Memory B cell (primary cell): Measurements from ENCODE around the gene GARS1.

Experiments used
- ATAC-seq: fragments of 150-1000 bp; cut with Tn5 transposase; 2 replicates; pipeline ENCODE4 v1.10.0; 2021; ENCODE audit warnings: low read depth, mild to moderate bottlenecking, moderate library complexity
- DNase-seq, 2 donors: peaks; one replicate each; pipeline ENCODE4 v3.0.0; 2022; ENCODE audit warnings: low spot score in 2 of 2
- H3K27ac Mint-ChIP-seq: one replicate; pipeline ENCODE4 v1.8.0; 2022; ENCODE audit warnings: mild to moderate bottlenecking, moderate library complexity, mixed read lengths
- H3K27me3 Mint-ChIP-seq: one replicate; pipeline ENCODE4 v1.8.0; 2022; ENCODE audit warnings: mixed read lengths
- H3K36me3 Mint-ChIP-seq: one replicate; pipeline ENCODE4 v1.8.0; 2022; ENCODE audit warnings: mild to moderate bottlenecking, mixed read lengths
- H3K4me1 Mint-ChIP-seq: one replicate; pipeline ENCODE4 v1.8.0; 2022; ENCODE audit warnings: mixed read lengths
- H3K4me3 Mint-ChIP-seq: one replicate; pipeline ENCODE4 v1.8.0; 2022; ENCODE audit warnings: mild to moderate bottlenecking, moderate library complexity, mixed read lengths
- H3K9me3 Mint-ChIP-seq: one replicate; pipeline ENCODE4 v1.8.0; 2022; ENCODE audit warnings: mixed read lengths

The GARS1 gene

DNA sequence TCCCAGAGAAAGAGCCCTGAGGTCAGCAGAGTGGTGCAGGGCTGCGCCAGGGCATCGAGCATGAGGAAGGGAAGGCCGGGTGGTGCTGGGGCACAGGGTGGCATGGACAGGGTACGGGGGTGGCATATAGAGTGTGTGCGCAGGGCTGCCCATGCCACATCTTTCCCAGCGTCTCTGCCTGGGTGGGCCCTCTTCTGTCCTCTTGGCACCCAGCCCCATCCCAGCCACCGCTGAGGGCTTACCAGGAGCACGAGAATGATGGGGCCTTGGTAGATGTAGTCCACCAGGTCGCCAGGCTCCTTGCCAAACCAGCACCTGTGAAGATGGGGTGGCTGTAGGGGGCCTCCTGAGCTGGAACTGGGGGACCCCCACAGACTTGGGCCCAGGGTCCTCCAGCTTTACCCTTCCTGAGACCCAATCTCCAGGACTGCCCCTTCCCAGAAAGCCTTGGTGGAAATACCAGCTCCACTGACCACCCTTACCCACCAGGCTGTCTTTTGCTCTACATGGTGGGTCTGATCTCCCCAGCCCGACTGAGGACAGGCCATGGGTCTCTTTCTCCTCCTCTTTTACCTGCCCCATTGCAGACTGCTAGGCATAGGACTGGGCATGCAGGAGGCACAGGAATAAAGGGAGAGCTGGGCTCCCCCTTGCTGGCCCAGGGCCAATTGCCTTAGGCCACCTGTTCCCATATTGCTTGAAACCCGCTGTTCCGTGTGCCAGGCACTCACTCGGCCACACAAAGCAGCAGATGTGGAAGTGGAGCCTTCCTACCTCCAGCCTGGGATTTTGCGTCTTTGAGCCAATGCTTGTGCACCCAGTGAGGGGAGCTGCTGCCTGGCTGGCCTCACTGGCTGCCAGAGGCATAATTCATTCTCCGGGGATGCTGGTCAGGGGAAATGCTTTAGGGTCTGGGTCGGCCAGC is 65.9 kb downstream of the GARS1 start:
- Mint-ChIP-seq H3K9me3 (no peaks in the 10 kb centered on the region), H3K4me1 (no peaks in the 10 kb centered on the region), H3K36me3 (no peaks in the 10 kb centered on the region), H3K27me3 (peaks cover 4% of the 10 kb centered on the region), H3K4me3 (no peak overlapping the region), H3K27ac (no peak overlapping the region)
- ATAC-seq (no peak), DNase-seq (no peak)

DNA sequence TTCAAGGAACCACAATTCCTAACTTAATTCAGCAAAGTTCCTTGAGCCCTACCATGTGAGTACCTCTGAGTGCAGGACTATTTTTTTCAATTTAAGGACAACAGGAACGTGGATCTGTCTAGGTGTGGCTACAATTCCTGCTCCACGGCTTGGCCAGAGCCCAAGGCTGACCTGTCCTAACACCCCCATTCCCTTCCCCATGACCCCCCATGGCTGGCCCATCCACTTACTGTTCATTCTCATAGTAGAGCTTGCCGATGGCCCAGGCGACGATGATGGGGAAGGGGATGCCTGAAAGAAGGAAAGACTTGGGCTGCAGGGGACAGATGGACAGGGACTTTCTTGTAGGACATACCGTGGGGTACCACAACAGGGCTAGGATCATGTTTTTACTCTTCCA is 67.2 kb downstream of the GARS1 start:
- DNase-seq (no peak), ATAC-seq (no peak)
- no peaks in the 10 kb centered on the region for H3K36me3 Mint-ChIP-seq
- peaks cover 4% of the 10 kb centered on the region for H3K27me3 Mint-ChIP-seq
- no peaks in the 10 kb centered on the region for H3K9me3 Mint-ChIP-seq
- no peaks in the 10 kb centered on the region for H3K4me1 Mint-ChIP-seq
- no peak overlapping the region for H3K4me3 Mint-ChIP-seq
- no peak overlapping the region for H3K27ac Mint-ChIP-seq

DNA sequence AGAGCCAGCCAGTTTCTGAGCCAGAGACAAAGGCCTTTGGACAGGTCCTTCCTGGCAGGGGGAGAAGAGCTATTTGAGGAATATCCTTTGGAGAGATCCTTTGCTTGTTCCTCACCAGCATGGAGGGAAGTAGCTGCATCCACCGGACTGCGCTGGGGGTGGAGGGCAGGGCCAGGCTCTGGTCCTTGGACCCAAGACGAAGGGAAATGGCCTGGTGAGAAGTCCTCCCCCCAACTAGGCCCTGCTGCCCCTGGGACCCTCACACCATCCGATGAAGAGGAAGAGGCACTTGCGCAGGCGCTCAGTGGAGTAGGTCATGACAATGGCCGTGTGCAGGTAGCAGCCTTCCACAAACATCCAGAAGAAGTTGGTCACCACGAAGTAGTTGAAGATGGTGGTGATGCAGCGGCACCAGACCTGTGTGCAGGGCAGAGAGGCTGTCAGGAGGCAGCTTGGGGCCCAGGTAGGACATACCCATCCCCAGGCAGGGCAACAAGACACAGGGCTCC is 67.8 kb downstream of the GARS1 start:
- peaks cover 4% of the 10 kb centered on the region for H3K27me3 Mint-ChIP-seq
- H3K9me3 Mint-ChIP-seq, result no peaks in the 10 kb centered on the region
- ATAC-seq (no peak), DNase-seq (no peak)
- no peak overlapping the region for H3K27ac Mint-ChIP-seq
- H3K36me3 Mint-ChIP-seq, result no peaks in the 10 kb centered on the region
- no peaks in the 10 kb centered on the region for H3K4me1 Mint-ChIP-seq
- H3K4me3 Mint-ChIP-seq, result no peak overlapping the region

DNA sequence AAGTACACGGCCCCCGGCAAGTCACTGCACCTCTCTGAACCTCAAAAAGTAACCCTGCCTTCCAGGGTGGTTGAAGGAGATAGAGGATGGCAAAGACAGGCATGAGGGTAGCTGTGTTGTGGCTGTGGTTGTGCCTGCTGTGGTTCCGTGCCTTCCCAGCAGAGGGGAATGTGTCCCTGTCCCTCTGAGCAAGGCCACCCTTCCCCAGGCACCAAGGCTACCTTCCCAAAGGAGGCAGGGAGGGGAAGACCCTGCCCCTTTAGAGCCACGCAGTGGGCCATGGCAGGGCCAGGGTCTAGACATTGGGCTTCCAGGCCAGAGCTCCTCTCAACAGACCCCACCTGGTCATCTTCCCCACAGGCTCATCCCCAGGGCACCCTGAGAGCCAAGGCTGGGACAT is 68.7 kb downstream of the GARS1 start:
- peaks cover 4% of the 10 kb centered on the region for H3K27me3 Mint-ChIP-seq
- no peaks in the 10 kb centered on the region for H3K4me1 Mint-ChIP-seq
- no peak for ATAC-seq
- no peak overlapping the region for H3K27ac Mint-ChIP-seq
- DNase-seq, result no peak
- no peak overlapping the region for H3K4me3 Mint-ChIP-seq
- H3K36me3 Mint-ChIP-seq, result no peaks in the 10 kb centered on the region
- no peaks in the 10 kb centered on the region for H3K9me3 Mint-ChIP-seq

DNA sequence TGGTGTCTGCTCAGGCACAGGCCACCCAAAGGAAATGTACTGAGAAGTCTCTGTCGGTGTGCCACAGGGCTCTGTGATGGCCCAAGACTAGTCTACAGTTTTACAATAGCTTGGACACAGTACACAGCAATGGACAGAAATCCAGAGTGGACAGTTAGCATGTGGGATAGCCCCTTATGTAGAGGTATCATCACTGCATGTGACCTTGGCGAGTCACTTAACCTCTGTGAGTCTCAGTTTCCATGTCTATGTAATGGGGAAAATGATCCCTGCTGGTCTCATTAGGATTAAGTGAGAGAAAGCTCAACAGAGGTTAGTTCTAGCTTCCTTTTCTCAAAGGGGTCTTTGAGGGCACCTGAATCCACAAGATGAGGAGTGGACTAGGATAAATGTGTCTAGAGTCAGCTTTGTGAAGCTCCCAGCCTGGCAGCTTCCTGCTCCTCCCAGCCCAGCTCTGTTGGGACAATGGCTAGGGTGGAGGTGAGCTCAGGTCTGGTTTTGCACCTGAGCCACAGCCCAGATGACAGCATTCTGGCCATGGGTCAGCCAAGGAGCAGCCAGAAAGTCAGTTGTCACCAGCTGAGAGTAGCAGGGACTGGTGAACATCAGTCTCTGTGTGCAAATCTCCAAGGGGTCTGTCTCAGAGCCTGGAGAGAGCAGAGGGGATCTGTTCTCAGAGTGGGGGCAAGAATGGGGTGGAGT is 69.7 kb downstream of the GARS1 start:
- Mint-ChIP-seq H3K4me1 (no peaks in the 10 kb centered on the region), H3K27me3 (peaks cover 4% of the 10 kb centered on the region), H3K9me3 (no peaks in the 10 kb centered on the region), H3K36me3 (no peaks in the 10 kb centered on the region), H3K27ac (no peak overlapping the region), H3K4me3 (no peak overlapping the region)
- no peak for DNase-seq
- no peak for ATAC-seq

DNA sequence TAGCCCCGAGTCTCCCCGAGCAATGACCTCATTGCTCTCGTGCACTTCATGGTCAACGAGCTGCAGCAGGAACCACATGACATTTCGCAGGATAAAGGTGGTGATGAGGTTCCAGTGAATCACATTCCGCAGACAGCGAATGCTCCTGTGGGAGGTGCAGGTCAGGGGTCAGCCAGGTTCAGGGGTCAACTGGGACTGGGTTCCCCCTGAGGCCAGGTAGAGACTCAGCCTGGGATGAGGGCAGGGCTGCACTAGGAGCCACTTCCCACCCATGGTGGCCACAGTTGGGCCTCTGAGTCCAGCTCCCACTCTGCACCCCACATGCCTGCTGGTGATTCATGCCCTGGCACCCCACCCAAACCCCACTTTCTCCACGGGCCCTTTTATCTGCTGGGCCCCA is 70.4 kb downstream of the GARS1 start:
- Mint-ChIP-seq H3K27me3 (peaks cover 8% of the 10 kb centered on the region), H3K9me3 (no peaks in the 10 kb centered on the region), H3K4me1 (no peaks in the 10 kb centered on the region), H3K4me3 (no peak overlapping the region), H3K36me3 (no peaks in the 10 kb centered on the region), H3K27ac (no peak overlapping the region)
- DNase-seq (no peak), ATAC-seq (no peak)

DNA sequence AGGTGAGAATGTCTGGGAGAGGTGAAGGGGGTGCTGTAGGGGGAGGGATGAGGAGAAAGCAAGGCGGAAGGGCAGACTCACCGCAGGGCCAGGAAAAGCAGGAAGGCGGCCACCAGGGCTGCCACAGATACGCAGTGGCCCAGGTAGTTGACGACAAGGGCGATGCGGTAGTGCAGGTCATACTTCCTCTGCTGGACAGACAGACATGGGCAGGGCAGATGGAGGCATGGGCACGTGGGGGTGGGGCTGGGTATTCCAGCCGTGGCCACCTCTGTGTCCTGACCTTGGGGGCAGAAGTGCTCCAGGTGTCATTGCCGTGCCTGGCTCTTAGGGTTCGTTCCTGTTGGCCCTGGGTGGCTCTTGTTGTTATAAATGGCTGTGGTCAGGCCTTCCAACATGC is 70.8 kb downstream of the GARS1 start:
- no peaks in the 10 kb centered on the region for H3K36me3 Mint-ChIP-seq
- H3K27me3 Mint-ChIP-seq, result peaks cover 9% of the 10 kb centered on the region
- no peak for ATAC-seq
- no peaks in the 10 kb centered on the region for H3K9me3 Mint-ChIP-seq
- DNase-seq, result no peak
- no peak overlapping the region for H3K27ac Mint-ChIP-seq
- no peaks in the 10 kb centered on the region for H3K4me1 Mint-ChIP-seq
- H3K4me3 Mint-ChIP-seq, result no peak overlapping the region

DNA sequence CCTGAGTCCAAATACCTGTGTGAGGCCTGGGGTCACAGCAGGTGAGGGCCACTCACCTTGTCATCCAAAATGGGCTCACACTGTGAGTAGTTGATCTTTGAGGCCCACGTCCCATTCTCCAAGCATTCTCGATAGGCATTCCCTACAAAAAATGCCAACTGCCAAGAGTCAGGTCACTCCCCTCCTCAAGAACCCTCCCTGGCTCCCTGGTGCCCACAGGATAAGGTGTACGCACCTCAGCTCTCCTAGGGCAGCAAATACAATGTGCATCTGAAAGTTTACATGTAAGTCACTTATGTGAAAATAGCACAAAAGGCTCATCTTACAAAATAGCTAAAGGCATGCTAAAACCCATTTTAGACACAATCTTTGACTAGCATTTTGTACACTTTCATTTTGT is 72.5 kb downstream of the GARS1 start:
- Mint-ChIP-seq H3K9me3 (peaks cover 2% of the 10 kb centered on the region), H3K4me1 (no peaks in the 10 kb centered on the region), H3K4me3 (no peak overlapping the region), H3K27ac (no peak overlapping the region), H3K36me3 (no peaks in the 10 kb centered on the region), H3K27me3 (peaks cover 14% of the 10 kb centered on the region)
- DNase-seq, result no peak
- ATAC-seq, result no peak

DNA sequence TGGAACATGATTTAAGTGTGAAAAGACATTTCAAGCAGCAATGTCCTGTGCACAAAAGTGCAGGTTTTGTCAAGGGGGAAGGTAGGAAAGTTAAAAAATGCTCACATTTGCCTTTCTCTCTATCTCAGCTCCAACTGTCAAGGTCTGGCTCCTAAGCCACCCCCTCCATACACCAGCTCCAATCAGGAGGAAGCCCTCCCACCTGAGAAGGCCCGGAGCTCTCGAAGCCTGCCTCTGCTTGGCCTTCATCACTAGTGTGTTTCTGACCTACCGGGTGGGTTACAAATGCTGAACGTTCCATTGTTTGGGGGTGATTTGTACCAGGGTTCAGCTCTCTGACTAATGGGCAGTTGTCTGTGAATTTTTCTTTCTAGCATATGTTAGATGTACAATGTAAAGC is 73.4 kb downstream of the GARS1 start:
- no peak for DNase-seq
- ATAC-seq, result no peak
- Mint-ChIP-seq H3K4me3 (no peak overlapping the region), H3K9me3 (peaks cover 2% of the 10 kb centered on the region), H3K27me3 (peaks cover 12% of the 10 kb centered on the region), H3K4me1 (no peaks in the 10 kb centered on the region), H3K36me3 (no peaks in the 10 kb centered on the region), H3K27ac (no peak overlapping the region)

DNA sequence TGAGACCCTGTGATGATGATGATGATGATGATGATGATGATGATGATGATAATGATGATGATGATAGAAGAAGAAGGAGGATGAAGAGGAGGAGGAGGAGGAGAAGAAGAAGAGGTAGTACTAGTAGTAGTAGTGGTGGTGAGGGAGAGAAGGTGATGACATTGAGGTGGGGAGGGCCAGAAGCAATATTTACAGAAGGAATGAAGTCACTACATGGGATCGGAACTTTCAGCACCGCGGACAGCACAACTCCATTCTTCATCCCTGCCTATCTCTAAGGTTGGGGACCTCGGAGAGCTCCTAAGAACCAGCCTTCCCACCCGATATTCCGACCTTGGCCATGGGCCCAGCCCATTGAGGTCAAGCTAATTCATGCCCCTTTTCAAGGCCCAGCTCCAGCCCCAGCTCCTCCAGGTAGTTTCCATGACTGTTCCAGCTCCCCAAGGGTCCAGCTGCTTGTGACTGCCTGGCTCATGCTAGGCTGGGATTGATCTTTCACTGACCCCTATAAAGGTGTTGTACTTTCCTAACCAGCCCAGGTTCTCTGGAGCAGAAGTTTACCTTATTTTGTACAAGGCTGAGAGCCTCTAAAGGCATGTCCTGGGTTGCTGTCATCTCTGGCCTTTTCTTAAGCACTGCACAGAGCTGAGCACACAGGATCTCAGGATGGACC is 77.3 kb downstream of the GARS1 start:
- DNase-seq, result no peak
- ATAC-seq, result no peak
- no peak overlapping the region for H3K4me3 Mint-ChIP-seq
- no peak overlapping the region for H3K27ac Mint-ChIP-seq
- peaks cover 2% of the 10 kb centered on the region for H3K9me3 Mint-ChIP-seq
- H3K36me3 Mint-ChIP-seq, result no peaks in the 10 kb centered on the region
- H3K4me1 Mint-ChIP-seq, result no peaks in the 10 kb centered on the region
- H3K27me3 Mint-ChIP-seq, result peaks cover 20% of the 10 kb centered on the region

DNA sequence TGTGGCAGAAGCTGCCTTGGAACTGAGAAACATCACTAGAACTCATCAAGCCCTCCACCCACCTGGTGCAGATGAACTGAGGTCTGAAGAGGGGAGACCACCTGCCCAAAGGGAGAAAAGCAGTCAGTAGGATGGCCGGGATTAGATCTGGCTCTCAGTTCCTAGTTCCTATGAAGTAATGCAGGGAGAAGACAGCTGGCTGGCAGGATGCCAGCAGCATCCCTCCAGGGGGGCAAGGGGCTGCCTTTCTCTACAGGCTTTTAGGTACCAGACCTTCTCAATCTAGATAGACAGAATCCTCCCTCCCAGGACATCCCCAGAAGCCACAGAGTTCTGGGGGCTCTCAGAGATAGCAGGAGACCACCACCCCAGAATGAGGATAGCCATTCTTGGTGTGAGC is 79.7 kb downstream of the GARS1 start:
- H3K27me3 Mint-ChIP-seq, result peaks cover 32% of the 10 kb centered on the region
- no peak for ATAC-seq
- no peak overlapping the region for H3K27ac Mint-ChIP-seq
- H3K9me3 Mint-ChIP-seq, result peaks cover 2% of the 10 kb centered on the region
- H3K36me3 Mint-ChIP-seq, result no peaks in the 10 kb centered on the region
- H3K4me3 Mint-ChIP-seq, result no peak overlapping the region
- no peaks in the 10 kb centered on the region for H3K4me1 Mint-ChIP-seq
- no peak for DNase-seq

DNA sequence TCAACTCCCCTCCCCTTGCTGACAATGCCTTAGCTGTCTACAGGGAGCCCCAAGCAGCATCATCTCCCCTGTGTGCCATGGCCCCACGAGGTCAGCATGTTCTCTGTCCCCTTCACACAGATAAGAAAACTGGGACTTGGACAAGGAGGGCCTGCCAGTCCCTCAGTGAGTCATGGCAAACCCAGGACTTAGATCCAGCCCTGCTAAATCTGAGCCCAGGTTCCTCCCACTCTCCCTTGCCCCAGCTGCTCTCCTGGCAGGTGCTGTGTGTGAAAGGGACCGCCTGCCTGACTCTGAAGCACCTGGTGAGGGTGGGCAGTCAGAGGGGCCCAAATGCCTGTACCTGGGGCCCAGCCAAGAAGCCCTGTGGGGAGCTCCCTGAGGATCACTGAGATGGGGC is 80.2 kb downstream of the GARS1 start:
- Mint-ChIP-seq H3K27ac (no peak overlapping the region), H3K4me3 (no peak overlapping the region), H3K9me3 (peaks cover 2% of the 10 kb centered on the region), H3K27me3 (peaks cover 29% of the 10 kb centered on the region), H3K36me3 (no peaks in the 10 kb centered on the region), H3K4me1 (no peaks in the 10 kb centered on the region)
- no peak for ATAC-seq
- DNase-seq, result no peak

DNA sequence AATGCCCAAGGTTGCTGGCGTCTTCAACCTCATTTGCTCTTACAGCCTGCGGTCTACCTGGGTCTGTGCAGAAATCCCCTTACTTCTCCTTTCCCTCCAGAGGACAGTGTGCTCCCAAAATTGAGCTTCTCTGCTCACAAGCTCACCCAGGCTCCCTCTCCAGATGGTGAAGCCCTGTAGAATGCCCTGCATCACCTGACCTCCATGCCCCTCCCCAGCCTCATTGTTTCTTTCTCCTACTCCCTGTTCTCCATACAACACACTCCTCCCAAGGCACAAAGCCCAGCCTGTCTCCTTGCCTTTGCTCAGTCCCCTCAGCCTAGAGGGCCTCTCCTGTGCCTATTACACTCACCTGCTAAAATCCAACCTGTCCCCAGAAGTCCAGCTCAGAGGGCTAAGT is 84.1 kb downstream of the GARS1 start:
- H3K27me3 Mint-ChIP-seq, result peaks cover 32% of the 10 kb centered on the region
- H3K4me3 Mint-ChIP-seq, result no peak overlapping the region

DNA sequence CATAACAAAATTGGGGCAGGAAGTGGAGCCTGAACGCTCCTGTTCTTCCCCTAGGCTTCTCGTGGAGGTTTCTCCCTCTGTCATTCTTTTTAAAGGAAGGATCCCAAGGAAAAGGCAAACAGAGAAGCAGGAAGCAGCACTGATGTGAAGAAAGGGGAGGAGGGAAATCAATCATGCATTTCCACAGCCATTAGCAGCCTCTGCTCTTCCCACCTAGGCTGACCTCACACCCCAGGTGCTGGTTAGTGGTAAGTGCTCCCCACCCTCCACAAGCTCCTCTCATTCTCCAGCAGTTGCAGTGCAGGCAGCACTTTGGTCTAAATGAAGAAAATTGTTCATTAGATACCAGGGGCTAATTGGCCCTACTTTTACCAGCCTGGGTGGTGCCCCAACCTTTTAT is 85.0 kb downstream of the GARS1 start:
- peaks cover 9% of the 10 kb centered on the region for H3K4me1 Mint-ChIP-seq
- H3K27ac Mint-ChIP-seq, result no peak overlapping the region
- H3K36me3 Mint-ChIP-seq, result no peaks in the 10 kb centered on the region
- H3K4me3 Mint-ChIP-seq, result no peak overlapping the region
- H3K9me3 Mint-ChIP-seq, result no peaks in the 10 kb centered on the region
- peaks cover 32% of the 10 kb centered on the region for H3K27me3 Mint-ChIP-seq
- DNase-seq, result no peak
- ATAC-seq, result no peak

More for the DNA sequence above, 84.1 kb downstream of the GARS1 start:
- H3K4me1 Mint-ChIP-seq, result peaks cover 9% of the 10 kb centered on the region
- DNase-seq (no peak), ATAC-seq (no peak)
- H3K27ac Mint-ChIP-seq, result no peak overlapping the region
- H3K36me3 Mint-ChIP-seq, result no peaks in the 10 kb centered on the region
- no peaks in the 10 kb centered on the region for H3K9me3 Mint-ChIP-seq
